GM21825 (cell line): ENCODE measurements around the gene C19orf73.
"Not testable (repeated sequence)": the region's sequence is repeated elsewhere in the genome, so short reads cannot be mapped to it uniquely, and the experiment has no call there.

Source experiments
- ATAC-seq: cut with Tn5 transposase; IDR thresholded peaks from one replicate; pipeline ENCODE4 v1.9.1; 2021; ENCODE audit warnings: mild to moderate bottlenecking, moderate library complexity; ENCODE audit not compliant: unreplicated experiment

The C19orf73 gene

DNA sequence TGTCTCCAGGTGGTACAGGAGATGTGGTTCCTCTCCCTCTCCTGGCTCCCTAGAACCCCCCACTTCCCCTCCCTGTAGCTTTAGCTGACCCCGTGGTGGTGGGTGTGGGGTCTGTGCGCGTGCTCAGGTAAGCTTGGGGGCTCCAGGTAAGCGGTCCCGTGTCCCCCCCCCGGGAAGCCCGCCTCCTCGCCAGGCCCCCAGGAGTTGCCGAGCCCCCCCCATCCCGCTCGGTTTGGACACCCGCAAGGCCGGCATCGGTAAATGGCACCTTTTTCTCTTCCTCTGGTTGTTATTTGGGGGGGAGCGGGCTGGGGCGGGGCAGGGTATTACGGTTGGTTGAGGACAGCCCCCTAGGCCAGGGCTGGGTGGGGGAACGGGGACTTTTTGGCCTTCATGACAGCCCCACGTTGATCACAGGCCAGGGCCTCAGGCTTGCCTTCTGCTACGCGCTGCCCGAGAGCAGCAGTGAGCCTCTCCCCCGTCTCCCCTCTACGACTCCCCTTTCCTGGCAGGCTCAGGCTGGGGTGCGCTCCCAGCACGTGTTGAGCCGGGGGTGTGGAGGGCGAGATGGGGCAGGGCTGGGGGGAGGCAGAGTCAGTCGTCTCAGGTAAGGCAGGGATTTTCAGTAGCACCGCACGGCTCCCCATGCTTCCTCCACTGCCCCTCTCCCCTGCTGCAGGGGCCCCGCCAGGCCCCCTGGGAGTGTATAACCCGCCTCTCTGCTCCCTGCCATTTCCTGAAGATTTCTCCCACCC is 15.4 kb downstream of the C19orf73 start:
- no peak for ATAC-seq

DNA sequence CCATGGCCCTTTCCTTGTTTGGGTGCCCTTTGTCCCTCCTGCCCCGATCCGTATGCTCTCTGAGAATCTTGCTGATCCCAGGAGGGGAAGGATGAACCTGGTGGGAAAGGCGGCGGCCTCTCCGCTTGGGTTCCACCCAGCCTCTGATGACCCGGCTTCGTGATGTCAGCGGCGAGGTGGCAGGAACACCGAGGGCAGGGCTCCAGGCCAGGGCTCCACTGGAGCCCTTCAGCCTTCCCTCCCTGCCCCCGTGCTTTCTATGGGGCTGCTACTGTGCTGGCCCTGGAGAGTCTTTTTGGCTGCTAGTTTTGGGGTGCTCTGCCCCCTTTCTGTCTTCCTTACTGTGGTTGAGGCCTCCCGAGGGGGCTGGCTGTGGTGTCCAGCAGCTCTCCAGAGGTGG is 16.6 kb downstream of the C19orf73 start:
- ATAC-seq: no peak

DNA sequence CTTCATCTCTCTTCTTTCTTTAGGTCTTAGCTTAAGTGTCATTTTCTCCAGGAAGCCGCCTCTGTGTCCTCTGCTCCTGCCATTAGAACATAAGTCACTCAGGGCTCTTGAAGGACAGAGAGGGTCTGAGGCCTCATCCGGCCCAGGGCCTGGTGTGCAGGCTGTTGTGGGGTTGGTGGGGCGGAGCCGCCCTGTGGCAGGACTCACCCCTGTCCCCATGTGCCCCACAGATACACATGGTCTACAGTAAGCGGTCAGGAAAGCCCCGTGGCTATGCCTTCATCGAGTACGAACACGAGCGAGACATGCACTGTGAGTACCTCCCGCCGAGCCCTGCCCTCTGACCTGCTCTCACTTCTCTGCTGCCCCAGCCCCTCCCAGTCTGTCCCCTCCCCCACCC is 17.8 kb downstream of the C19orf73 start:
- no peak for ATAC-seq

DNA sequence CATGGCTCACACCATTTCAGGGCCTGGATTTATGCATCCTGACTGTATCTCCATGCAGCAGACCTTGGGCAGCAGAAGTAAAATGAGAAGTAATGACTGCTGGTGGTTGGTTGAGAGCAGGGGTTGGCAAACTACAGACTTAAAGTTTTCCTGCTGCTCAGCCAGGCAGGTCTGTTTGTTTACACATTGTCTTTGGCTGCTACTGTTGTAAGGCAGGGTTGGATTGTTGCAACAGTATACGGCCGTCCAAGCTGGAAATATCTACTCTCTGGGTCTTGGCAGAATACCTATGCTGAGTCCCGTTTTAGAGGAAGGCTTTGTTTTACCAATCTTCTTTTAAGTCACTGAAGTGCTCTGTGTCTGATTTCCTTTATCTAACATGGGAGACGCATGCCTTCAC is 20.1 kb downstream of the C19orf73 start:
- ATAC-seq: no peak

DNA sequence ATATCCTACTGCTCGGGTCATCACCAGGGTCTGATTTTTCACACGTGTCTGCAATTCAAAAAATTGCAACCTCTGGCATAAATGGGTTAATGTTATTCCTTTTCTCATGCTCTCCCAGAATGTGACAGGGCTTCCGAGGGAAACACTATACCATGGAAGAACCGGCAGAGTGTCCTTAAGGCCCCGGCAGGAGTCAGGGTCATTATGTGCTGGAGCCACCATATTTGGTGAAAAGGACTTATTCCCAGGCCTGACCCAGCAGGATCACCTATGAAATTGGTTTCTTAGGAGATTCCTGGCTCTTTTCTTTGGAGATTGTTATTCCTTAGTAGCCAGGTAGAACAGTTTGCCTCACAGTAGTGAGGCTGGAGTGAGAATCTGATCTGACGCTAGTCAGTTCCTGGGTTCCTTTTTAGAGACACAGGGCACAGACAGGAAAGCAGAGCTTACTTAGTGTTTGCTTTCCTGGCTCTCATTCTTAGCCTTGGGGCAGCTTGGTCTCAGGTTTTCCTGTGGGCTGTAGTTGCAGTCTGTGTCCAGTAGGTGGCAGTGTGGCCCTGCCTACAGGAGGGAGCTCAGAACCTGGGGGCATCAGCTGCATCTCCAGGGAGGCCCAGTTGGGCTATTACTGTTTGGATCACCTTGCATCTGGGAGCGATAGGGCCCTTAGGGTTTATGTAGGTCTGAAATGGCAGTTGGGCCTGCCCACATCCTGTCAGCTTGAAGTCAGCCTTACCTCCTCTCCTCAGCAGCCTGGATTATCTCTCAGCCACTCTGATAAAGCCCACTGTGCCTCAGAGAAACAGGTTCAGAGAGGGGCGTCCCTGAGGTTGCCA is 21.3 kb downstream of the C19orf73 start:
- ATAC-seq: no peak

DNA sequence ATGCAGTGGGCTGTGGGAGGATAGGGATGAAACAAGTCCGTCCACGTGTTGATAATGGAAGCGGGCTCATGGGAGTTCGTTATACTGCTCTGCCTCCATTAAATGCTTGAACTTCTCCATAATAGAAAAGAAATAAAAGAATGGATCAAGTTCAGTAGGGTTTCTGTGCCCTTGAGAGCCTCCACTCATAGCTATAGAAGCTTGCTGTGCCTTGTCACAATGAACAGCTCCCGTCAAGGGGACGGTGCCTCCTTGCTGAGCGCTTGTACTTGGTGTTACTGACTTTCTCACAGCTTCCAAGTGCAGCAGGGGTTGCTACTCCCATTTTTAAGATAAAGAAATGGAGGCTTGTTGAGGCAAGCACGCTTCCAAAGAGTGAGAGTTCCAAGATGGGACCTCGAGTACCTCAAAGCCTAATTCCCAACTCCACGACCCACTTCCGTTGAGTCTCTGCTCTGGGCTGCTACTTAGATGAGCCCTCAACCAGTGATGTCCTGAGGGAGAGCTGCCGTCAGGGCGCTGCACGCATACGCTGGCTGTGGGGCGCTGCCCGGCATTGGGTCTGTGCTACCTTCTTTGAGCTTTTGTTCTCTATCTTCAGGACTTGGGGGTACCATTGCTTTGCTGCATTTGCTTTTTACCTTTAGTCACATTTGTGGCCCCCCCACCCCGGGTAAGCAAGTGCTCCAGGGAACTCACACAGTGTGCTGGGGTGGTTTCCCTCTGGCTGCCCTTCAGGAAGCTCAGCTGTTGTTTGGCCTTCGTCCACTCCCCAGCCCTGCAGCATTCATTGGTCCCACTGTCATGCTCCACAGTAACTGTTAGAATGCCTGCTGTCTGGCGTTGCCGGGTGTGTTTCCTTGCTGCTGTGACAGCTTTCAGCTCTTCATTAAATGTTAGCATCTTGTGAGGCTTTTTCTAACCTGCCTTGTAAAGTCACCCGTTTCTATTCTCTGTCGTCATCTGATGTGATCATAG is 24.1 kb downstream of the C19orf73 start:
- ATAC-seq: no peak

DNA sequence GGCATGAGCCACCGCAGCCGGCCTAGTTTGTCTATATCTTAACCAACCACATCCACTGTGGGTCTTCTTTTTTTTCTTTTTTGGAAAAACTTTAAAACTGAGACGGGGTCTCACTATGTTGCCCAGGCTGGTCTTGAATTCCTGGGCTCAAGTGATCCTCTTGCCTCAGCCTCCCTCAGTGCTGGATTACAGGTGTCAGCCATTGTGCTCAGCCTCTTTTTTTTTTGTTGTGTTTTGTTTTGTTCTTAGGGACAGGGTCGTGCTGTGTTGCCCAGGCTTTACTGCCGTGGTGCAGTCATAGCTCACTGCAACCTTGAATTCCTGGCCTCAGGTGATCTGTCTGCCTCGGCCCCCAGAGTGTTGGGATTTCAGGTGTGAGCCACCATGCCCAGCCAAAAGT is 26.3 kb downstream of the C19orf73 start:
- no peak for ATAC-seq

DNA sequence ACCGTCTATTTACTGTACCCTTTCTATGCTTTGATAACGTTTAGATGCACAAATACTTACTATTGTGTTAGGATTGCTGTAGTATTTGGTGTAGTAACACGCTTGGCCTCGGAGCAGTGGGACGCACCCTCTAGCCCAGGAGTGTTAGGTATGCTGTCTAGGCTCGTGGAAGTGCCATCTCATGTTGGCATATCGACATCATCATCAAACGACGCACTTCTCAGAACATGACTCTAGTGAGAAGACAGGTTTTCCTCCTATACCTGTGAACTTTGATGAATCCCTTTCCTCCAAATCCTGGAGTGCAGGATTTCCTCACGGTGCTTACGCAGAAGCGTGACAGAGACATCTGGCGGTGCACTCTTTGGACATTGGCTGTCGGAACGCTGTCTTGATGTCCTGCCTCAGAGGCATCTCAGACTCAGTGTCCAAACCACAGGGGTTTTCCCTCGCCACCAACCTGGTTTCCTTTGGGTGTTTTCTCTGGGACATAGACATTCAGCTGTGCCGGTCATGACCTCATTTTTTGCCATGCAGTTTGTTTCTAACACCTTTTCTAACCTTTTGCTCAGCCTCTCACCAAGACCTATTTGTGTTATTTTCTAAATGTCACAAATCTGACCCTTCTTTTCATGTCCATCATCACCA is 27.4 kb downstream of the C19orf73 start:
- ATAC-seq: no peak

DNA sequence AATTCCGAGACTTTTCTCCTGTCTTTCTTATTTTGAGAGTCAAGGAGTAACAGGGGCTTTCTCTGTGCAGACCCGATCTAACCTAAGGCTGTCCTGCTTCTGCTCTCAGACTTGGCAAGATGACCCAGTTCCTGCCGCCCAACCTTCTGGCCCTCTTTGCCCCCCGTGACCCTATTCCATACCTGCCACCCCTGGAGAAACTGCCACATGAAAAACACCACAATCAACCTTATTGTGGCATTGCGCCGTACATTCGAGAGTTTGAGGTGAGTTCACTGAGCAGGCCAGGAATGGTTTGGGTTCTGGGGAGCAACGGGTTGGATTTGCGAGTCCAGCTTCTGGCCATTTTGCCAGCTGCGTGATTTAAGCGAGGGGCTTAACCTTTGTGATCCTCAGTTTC is 32.6 kb downstream of the C19orf73 start:
- no peak for ATAC-seq

DNA sequence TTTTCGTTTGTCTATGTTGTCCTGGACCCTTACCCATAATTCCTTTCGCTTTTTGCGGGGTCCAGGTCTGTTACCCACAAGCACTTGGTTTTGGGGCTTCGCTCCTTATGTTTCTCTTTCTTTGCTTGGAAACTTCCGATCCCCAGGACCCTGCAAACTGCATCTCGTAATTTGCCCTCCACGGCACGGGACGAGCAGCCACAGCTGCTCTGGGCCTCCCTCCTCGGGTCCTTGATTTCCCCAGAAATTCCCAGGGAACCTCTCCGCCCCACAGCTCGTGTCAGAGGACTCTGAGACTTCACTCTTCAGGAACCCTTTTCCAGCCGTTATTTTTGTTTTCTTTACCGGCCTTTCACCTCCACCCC is 33.1 kb downstream of the C19orf73 start:
- no peak for ATAC-seq

DNA sequence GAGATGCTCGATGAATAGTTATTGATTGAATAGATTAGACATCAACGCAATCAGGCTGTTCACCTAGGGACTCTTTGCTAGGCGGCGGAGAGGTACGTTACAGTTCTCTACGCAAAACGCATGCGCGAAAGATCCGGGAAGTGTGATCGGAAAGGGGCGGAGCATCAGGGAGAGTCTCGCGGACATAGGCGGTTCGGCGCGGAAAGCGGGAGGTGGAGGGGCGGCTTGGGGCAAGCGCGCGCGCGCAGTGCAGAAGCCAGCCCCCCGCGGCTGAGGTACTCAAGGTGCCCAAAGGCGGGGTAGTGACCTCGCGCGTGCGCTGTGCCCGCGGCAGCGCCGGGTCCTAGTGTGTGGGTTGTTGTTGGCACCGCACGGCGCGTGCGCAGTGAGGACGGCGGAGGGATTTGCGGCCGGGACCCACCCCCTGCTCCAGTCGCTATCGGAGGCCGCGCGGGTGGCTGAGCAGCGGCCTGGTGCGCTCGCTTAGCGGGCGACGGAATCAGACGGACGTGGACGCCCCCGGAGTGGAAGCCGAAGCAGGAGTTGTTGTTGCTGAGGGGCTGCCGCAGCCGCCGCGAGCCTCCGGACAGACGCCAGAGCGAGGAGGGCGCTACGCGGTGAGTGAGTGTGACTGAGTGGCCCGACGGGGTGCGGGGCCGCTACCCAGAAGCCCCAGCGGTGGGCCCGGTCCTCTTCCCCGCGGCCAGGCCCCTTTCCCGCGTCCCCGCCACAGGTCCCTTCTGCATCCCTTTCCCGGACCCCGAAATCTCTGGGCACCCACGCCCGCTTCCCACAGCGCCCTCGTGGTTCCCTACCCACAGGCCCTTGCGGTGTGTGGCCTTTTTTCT is 33.7 kb downstream of the C19orf73 start, which contains the start of gene SNRNP70:
TSS of gene SNRNP70 (plus strand) at position 432 of the 848 bp plus-strand sequence. CDS start 964 bp downstream, outside the sequence.
- ATAC-seq: peak; percentile 76

DNA sequence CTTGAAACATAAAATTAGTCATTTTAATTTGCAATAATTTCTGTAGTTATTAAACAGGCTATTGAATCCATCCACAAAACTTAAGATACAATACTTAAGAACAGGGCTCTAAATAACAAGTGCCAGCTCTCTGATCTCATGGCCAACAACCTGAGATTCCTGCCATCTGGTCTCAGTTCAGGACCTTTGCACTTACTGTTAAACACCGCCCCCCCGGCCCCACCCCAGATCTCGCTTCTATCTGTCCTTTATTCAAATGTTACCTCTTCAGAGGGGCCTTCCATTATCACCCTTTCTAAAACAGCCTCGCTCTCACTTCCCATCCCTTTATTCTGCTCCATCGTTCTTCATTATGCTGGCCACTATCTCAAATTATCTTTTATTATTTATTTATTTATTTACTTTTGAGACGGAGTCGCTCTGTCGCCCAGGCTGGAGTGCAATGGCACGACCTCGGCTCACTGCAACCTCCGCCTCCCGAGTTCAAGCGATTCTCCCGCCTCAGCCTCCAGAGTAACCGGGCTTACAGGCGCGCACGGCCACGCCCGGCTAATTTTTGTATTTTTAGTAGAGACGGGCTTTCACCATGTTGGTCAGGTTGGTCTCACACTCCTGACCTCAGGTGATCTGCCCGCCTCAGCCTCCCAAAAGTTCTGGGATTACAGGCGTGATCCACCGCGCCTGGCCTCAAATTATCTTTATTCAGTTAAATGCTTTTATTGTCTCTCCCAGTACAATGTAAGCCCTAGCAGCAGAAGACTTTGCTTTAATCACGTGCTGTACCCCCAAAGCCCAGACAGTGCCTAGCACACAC is 34.5 kb downstream of the C19orf73 start:
- no peak for ATAC-seq

DNA sequence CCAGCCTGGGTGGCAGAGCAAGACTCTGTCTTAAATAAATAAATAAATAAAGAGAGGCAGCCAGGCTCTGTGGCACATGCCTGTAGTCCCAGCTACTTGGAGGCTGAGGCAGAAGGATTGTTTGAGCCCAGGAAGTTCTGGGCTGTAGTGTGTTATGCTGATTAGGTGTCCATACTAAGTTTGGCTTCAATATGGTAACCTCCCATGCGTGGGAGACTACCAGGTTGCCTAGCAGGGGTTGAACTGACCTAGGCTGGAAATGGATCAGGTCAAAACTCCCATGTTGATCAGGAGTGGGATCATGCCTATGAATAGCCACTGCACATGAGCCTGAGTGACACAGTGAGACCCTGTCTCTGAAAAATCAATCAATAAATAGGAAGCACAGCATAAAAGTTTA is 37.7 kb downstream of the C19orf73 start:
- no peak for ATAC-seq

DNA sequence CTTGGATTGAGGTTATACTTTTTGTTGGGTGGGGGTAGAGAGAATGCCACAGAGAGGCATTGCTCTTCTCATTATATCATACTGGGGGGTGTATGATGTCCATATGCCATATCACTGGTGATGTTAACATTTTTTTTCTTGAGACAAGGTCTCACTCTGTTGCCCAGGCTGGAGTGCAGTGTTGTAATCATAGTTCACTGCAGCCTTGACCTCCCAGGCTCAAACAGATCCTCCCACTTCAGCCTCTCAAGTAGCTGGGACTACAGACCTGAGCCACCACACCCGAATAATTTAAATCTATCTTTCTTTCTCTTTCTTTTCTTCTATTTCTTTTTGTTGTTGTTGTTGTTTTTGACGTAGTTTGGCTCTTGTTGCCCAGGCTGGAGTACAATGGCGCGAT is 38.6 kb downstream of the C19orf73 start:
- no peak for ATAC-seq

DNA sequence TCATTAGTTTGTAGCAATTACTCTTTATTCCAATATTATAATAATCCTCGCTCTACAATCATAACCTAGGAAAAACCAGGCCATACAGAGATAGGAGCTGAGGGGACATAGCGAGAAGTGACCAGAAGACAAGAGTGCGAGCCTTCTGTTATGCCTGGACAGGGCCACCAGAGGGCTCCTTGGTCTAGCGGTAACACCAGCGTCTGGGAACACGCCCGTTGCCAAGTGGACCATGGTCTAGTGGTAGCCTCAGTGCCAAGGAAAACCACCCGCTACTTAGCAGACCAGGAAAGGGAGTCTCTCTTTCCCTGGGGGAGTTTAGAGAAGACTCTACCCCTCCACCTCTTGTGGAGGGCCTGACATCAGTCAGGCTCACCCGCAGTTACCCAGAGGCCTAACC is 44.1 kb downstream of the C19orf73 start:
- not testable (repeated sequence) for ATAC-seq

DNA sequence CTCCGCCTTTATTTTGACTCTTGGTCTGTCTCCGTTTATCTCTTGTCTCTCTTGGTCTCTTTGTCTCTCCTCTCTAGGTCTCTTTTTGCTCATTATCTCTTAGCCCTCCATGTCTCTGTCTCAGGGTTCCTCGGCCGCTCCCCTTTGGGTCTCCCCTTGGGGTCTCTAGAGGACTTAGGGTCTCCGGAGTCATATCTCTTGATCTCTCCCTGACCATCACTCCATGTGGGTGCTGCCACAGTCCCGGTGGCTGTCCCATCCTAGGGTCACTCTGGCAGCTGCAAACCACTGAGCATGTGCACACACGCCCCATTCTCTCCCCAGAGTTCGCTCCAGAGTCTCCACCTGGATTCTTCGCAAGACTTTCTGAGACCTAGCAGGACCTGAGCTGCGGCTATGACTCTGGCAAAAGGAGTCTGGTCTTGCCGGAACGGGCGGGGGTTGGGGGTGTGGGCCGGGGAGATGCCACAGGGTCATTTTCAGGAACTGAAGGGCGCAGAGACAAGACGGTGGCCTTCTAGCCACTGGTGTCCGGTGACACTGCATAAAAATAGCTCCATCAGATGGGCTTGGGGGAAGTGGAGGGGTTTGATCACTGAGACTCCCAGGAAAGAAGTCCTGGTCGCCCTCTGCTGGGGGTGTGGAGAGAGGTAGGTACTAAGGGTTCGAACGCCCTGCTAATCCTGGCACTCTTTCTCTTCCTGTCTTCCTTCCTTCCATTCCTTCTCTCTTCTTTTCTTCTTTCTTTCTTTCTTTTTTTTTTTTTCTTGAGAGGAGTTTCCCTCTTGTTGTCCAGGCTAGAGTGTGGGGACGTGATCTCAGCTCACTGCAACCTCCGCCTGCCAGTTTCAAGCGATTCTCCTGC is 45.2 kb downstream of the C19orf73 start:
- no peak for ATAC-seq

DNA sequence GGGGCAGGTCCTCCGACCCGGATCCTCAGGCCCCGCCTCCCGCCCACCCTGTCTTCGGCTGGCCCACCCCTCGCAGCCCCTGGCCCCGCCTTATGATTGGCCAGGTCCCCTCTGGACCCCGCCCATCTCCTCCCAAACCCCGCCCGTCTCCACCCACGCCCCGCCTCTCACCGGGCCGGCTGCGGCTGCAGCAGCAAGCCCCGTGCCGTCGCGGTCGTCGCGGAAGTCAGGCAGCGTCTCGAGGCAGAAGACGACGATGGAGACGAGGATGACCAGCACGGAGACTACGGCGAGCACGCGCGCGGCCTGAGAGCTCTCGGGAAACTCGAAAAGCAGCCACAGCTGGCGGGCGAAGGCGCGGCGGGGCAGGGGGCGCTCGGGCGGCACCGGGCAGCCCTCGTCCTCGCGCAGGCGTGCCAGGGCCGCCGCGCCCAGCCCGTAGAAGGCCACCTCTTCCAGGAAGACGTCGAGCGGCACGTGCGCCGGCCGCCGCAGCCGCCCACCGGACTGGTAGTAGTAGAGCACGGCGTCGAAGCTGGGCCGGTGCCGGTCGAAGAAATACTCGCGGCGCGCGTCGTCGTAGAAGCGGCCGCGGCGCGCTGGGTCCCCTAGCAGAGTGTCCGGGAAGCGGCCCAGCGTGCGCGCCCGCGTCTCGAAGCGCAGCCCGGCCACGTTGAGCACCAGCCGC is 46.9 kb downstream of the C19orf73 start:
- no peak for ATAC-seq
